HG02623 (cell line): ENCODE data around the gene FOXR2.
A peak's percentile ranks its signal among the peaks of the same experiment; 100 is the strongest.

Experiments
- ATAC-seq: cut with Tn5 transposase; IDR thresholded peaks from one replicate; pipeline ENCODE4 v1.9.1; 2021; ENCODE audit warnings: moderate library complexity; ENCODE audit not compliant: unreplicated experiment

FOXR2 gene, protein sequence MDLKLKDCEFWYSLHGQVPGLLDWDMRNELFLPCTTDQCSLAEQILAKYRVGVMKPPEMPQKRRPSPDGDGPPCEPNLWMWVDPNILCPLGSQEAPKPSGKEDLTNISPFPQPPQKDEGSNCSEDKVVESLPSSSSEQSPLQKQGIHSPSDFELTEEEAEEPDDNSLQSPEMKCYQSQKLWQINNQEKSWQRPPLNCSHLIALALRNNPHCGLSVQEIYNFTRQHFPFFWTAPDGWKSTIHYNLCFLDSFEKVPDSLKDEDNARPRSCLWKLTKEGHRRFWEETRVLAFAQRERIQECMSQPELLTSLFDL

DNA sequence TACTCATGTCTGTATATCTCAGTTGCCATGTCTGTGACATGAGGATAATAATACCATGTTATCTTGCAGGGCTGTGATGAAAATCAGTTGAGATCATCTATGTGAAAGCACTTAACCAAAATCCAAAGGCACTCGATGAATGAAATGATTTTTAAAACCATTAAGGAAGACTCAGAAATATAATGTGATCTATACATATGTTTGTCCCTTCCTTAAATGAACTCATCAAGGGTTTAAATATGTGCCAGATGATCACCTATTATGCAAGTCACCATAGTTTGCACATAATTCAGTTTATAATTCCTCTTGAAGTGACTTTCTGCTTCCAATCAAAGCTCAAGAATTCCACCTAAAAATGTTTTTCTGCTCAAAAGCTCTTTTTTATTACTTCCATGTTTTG is at the start of gene FOXR2:
Gene FOXR2 (plus strand): TSS at position 301 of the 400 bp plus-strand sequence. CDS start 312 bp downstream, outside the sequence.
- ATAC-seq: no peak

DNA sequence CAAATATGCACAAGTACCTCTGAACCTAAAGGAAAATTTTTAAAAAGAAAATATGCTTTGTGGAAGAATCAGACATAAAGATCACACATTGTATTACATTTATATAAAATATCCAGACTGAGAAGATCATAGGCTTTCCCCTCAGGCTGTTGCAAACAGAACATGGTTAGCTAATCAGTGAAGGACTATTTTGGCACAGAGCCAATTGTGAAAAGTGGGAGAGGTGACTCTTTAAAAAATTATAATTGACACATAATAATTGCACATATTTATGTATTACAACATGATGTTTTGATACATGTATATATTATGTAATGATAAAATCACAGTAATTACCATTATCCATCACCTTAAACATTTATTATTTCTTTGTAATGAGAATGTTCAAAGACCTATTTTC is 44.1 kb upstream of the FOXR2 start:
- ATAC-seq: no peak

DNA sequence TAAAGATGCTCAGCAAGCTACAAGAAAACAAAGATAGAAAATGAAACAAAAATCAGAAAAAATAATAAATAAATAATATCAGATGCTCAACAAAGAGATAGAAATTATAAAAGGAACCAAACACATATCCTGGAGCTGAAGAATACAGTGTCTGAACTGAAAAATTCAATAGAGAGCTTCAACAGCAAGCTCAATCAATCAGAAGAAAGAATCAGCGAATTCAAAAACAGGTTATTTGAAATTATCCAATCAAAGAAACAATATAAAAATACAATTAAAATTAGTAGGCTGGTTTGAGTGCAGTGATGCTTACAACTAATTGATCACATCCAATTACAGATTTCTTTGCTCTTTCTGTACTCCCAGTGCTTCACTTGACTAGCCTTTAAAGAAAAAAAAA is 40.8 kb upstream of the FOXR2 start:
- ATAC-seq: no peak

DNA sequence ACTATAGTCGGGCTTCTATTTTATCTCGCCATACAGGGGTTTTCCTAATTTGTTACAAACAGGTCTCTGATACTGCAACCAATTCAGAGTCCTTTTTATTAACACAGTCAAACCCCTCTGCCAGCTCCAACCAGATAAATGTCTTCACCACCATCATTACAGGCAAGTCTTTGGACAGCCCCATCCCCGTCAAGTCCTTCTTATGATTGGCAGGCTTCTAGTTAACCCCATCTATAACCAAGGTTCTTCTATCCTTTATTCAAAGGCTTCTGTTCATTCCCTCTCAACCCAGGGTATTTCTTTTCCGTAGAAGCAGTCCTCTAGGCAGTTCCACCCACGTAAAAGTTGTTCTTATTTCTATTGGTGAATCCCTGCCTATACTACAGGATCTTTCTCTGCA is 29.9 kb upstream of the FOXR2 start:
- no peak for ATAC-seq

DNA sequence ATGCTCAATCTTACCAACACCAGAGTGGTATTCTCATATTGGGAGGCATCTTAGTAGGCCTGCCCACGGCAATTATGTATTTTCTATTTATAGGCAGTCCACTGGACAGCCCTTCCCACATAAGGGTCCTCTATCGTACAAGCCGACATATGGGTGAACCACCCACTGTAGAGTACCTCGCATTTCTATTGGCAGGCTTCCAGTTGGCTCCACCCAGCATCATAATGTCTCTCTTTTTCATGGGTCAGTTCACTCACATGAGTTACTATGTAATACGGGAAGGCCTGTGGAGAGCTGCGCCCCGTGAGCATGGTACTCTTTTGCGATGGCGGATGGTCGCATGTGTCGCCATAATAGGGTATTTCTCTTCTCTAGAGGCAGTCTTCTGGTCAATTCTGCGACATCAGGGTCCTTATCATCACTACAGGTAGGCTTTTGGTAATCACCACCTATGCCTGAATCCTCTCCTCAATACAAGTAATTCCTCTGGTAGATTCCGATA is 29.4 kb upstream of the FOXR2 start:
- ATAC-seq: no peak

DNA sequence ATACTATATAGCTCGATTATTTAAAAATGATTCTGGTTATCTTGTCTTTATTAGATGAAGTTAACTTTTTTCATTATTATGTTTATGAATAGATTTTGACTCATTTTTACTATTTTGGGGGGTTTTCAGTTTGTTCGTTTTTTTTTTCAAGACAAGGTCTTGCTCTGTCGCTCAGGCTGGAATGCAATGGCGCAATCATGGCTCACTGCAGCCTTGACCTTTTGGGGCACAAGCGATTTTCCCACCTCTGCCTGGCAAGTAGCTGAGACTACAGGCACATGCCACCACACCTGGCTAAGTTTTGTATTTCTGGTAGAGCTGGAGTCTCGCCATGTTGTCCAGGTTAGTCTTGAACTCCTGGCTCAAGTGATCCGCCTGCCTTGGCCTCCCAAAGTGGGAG is 24.9 kb upstream of the FOXR2 start:
- no peak for ATAC-seq

DNA sequence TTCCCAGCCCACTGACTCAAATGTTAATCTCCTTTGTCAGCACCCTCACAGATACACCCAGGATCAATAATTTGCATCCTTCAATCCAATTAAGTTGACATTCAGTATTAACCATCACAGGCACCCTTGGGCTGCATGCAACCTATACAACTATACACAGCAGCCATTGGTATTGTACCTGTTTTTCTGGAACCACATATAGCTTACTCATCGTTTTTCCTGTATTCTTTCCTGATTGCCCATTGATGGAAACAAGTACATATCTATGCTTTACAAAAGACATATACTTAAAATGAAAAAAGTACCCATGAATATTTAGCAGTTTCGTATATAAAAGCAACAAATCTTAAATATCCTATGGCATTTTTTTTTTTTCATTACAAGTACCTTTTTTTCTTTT is 3.7 kb upstream of the FOXR2 start:
- no peak for ATAC-seq

DNA sequence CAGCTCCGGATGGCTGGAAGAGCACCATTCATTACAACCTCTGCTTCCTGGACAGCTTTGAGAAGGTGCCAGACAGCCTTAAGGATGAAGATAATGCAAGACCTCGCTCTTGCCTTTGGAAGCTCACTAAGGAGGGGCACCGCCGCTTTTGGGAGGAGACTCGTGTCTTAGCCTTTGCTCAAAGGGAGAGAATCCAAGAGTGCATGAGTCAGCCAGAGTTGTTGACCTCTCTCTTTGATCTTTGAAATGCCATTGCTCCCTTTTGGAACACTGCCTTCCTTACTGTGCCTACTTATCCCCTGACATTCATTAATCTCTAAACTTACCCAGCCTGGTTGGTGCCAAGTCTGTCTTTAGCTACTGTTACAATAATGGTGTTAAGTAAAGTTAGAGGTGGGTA is 1.2 kb downstream of the FOXR2 start:
- no peak for ATAC-seq

DNA sequence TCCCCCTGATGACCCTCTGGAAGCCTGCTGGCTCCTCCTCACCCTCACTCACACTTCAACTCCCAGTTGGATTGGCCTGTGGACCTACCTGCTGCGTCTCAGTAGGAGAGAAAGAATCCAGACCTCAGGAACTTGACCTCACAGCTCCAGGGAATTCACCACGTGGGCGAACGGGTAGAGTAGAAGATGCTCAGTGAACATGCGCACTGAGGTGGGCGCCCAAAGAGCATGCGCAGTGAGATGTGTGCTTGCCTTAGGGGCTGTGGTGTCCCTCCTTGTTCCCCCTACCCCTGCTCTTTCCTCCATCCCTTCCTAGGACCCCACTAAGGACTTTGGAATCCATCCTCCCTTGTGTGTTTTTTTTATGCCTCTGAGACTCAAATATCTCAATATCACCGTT is 12.9 kb downstream of the FOXR2 start:
- ATAC-seq: no peak

DNA sequence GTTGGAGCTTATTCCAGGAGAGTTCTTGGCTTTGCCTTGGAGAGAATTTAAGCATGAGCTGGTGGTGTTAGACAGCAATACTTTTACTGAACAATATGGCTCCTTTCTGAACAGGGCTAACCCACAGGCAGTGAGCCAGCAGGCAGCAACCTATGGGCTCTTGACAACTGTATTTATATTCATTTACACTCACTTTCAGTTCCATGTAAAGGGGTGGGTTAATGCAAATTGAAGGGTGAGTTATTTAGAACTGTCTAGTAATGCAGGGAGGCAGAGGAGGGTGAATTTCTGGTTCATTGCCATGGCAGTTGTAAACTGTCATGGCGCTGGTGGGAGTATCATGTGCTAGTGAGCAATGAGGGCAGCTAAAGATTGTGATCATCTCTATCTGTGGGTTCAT is 15.7 kb downstream of the FOXR2 start:
- ATAC-seq: peak; percentile 62

DNA sequence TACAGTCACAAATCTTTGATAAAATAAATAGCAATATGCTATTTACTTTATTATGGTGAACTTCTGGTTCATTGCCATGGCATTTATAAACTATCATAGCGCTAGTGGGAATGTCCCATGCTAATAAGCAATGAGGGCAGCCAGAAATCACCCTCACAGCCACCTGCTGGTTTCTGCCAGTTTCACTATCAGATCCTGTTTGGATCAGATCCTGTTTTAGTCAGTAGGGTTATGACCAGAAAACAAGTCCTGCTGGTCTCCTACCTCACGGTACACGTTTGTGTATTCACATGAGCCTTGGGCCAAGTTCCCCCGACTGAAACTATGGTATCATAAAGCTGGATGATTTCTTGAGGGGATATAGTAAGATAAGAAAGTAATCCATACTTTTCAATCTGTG is 17.7 kb downstream of the FOXR2 start:
- ATAC-seq: peak; percentile 63

DNA sequence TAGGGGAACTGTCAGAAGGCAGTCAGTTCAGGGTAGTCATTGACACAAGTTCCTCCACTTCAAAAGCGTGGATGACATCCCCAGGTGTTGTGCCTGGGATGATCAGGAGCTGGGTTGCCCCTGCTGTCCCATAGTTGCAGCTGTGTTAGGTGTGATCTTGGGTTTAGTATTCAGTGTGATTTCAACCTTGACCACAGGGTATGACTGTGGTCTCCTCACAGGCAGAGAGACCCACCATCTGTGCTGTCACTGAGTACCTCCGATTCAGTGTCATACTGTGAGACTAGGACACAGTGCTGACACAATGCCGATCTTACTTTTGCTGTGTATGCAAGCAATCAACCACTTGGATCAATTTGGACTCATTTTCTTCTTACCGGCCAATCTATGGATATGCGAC is 25.2 kb downstream of the FOXR2 start:
- ATAC-seq: no peak

DNA sequence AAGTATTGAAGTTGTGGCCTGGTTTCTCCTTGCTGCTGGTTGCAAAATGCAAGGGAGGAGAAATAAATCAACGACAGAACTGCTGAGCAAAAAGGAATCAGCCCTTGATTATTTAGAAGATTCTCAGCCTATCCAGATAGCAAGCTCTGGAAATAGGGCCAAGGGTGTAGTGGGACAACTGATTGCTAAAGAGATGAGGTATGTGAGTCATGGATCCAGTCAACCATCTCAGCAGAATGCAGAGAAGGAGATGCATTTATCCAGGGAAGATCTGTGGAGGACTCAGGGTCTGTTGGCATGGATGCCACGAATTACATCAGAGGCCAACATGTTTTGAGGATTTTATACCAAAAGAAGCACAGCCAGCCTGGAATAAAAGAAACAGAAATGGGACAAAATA is 36.7 kb downstream of the FOXR2 start:
- ATAC-seq: no peak

DNA sequence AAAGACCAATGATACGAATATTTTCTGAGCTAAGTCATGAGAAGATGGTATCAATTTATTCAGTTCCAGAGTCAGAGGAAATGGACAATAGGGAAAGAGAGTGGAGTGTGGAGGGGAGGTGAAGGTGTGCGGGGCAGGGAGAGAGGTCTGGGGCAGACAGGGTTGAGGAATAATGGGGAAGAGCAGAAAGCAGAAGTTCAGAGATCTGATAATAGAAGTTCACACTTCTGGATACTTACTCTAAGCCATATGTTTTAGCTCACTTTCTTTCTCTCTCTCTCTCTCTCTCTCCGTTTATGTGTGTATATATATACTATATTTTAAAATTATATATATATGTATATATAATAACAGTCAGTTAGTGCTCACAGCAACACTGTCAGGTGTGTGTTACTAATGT is 40.4 kb downstream of the FOXR2 start:
- ATAC-seq: no peak

DNA sequence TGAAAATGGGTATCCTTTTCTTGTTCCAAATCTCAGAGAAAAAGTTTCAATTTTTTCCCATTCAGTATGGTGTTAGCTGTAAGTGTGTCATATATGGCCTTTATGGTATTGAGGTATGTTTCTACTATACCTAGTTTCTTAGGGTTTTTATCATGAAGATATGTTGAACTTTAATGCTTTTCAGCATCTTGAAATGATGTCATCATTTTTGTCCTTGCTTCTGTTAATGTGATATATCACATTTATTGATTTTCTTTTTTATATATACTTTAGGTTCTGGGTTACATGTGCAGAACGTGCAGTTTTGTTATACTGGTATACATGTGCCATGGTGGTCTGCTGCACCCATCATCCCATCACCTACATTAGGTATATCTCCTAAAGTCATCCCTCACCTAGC is 44.9 kb downstream of the FOXR2 start:
- ATAC-seq: no peak
